GM10248 (cell line): ENCODE data around the gene AMER3.
"Not testable (repeated sequence)": the region's sequence is repeated elsewhere in the genome, so short reads cannot be mapped to it uniquely, and the experiment has no call there.

Source experiments
- CTCF ChIA-PET: fragments of 300-600 bp; sonication (Branson Sonifier 250); formaldehyde crosslinking; extraction: SDS; loops from one replicate; lab custom pipeline; 2021; ENCODE audit warnings: antibody characterized with exemption; lab: Yijun Ruan, JAX
- POLR2A ChIA-PET: fragments of 350-650 bp; sonication (Branson Sonifier 250); formaldehyde crosslinking; extraction: SDS; loops from one replicate; lab custom pipeline; 2020; ENCODE audit warnings: antibody characterized with exemption; lab: Yijun Ruan, JAX
- DNase-seq: peaks from one replicate; pipeline ENCODE4 v3.0.0; 2012; ENCODE audit errors: extremely low spot score
- TF ChIP-seq, protein P1 (sequence below): IDR thresholded peaks from 2 replicates; pipeline ENCODE4 v1.5.1; 2012; ENCODE audit warnings: mild to moderate bottlenecking, low read depth; ENCODE audit errors: extremely low read depth, missing control alignments, control extremely low read depth

Gene AMER3, protein sequence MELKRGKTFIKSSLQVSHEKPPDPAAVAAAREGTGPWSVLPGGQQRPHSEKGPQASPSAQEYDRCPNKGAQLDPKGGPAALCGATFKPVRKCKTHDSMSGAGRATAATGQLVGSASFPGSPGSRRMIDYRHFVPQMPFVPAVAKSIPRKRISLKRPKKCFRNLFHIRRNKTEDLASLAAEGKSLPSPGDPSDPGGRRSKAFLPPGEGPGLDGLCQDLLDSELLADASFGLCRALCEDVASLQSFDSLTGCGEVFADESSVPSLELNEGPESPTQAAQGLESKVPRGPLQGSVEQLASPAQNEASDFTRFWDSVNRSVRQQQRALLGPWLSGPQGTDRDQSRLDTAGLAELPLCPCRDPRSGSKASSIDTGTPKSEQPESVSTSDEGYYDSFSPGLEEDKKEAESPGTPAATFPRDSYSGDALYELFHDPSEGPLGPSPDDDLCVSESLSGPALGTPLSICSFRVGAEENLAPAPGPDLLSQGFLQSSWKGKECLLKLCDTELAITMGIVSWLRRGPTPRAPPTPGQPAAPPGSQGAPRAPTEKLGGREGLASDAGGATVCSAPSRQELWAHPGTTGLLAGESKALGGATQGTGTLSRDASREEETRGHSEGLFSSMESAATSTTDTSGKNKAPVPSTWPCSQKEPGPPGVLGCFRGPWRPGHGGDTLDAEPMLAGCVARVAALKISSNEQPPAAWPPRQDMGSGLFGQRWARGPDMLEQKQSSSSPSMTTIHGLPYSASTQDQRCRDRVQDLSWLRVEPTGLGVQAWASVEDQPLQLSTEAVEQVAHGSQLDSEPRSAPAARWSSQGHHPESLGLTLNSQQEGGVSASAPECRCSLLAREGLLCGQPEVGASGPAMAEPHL

DNA sequence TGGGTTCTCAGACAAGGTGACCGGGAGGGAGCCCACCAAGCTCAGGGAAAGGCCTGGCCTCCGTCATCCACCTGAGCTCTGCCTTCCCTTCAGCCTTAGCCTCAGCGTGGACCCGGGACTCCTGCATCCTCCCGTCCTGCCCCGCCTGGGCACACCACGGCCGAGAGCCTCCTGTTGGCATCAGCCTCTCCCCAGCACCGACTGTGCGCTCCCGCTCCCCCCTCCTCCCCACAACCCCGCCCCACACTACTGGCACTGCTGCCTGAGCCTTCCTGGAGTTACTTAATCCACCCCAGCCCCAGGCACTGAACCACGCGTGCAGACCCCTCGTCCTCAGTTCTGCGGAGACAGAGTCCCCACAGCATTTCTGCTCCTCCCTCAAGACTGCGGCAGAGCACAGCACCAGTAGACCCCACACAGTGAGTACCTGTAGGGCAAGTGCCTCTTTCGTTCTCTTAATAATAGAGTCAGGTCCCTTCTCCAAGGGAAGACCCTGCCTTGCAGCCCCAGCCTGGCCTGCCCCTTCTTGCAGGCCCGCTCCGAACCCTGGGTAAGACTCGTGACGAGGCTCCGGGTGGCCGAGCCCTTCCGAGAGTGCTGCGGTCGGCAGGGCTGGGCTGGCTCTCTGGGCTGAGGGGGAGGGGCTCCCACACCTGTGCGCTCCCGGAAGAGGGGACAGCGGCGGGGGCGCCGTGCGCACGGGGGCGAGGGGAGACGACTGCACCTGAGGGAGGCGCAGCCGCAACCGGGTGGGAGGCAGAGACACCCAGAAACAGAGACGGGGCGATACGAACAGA is at the start of gene AMER3:
Gene AMER3, plus strand, starts transcription at position 285 of the 797 bp plus-strand sequence. CDS start 6,533 bp downstream, outside the sequence.
- TF ChIP-seq, protein P1, sequence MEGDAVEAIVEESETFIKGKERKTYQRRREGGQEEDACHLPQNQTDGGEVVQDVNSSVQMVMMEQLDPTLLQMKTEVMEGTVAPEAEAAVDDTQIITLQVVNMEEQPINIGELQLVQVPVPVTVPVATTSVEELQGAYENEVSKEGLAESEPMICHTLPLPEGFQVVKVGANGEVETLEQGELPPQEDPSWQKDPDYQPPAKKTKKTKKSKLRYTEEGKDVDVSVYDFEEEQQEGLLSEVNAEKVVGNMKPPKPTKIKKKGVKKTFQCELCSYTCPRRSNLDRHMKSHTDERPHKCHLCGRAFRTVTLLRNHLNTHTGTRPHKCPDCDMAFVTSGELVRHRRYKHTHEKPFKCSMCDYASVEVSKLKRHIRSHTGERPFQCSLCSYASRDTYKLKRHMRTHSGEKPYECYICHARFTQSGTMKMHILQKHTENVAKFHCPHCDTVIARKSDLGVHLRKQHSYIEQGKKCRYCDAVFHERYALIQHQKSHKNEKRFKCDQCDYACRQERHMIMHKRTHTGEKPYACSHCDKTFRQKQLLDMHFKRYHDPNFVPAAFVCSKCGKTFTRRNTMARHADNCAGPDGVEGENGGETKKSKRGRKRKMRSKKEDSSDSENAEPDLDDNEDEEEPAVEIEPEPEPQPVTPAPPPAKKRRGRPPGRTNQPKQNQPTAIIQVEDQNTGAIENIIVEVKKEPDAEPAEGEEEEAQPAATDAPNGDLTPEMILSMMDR, result no peak
- POLR2A ChIA-PET, result no interaction called here
- DNase-seq, result no peak
- CTCF ChIA-PET, result no interaction called here

- CTCF ChIA-PET, POLR2A ChIA-PET, DNase-seq: not testable (repeated sequence)
Observed at GRCh38 chr2:130714795-130715194, 40.5 kb upstream of the AMER3 start.

GRCh38 chr2:130720036-130720435 is 35.3 kb upstream of the AMER3 start:
- POLR2A ChIA-PET, result no interaction called here
- TF ChIP-seq, protein P1, result no peak
- CTCF ChIA-PET, result no interaction called here
- DNase-seq, result no peak

DNA sequence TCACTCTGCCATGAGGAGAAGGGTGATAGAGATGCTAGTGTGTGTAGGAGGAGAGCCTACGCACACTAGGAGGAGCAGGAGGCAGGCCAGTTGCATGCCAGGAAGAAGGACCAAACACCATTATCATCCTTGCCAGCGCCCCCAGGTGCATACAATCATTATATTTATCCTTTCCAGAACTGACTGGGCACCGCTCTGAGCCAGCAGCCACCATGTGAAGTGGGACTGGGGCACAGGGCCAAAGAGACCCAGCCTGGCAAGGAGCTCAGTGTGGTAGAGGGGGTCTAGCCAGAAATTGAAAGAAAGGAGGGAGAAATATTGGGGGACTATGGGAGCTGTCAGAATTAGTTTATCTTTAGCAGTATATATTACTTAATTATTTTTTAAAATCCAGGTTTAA is 34.8 kb upstream of the AMER3 start:
- TF ChIP-seq, protein P1, result no peak
- DNase-seq, result no peak
- ChIA-PET POLR2A (no interaction called here), CTCF (no interaction called here)

- TF ChIP-seq, protein P1, result no peak
- no peak for DNase-seq
- CTCF ChIA-PET, result no interaction called here
- POLR2A ChIA-PET, result no interaction called here
Observed at GRCh38 chr2:130724455-130724854, 30.9 kb upstream of the AMER3 start.

DNA sequence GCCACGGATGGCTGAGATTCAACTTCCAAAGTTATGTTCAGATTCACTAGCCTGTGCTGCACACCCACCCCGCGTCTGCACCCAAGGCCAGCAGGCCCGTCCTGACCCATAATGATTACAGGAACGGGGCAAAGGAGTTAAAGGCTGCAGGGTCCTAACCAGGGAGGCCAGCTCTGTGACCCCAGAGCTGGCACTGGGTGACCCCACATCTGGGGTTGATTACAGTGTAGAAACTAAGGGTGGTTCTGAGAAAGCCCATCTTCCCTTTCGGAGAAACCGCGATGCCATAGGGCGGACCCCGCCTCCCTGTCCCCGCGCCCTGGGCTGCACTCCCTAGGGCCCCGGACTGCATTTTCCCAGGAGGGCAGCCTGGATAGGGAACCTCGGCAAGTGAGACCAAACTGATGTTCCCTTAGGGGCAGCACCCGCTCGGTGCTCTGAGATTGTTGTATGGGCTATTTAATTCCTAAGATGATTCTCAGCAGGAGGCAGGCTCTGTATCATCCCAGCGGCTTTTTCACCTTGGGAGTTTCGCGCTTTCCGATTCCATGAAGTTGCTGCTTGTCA is 28.6 kb upstream of the AMER3 start:
- CTCF ChIA-PET, result interaction anchor here (1.4 kb wide), 1 partner anchor 71 kb away, joined by 3 read pairs; no protein-coding TSS in a partner anchor
- no peak for DNase-seq
- POLR2A ChIA-PET, result no interaction called here
- TF ChIP-seq, protein P1, result no peak
